ENCODE results near the gene VEPH1.
"Not testable (repeated sequence)": the region's sequence is repeated elsewhere in the genome, so short reads cannot be mapped to it uniquely, and the experiment has no call there.

The VEPH1 gene

GRCh38 chr3:157355276-157355675 lies 147.9 kb downstream of the VEPH1 start:
- peaks cover 9% of the 10 kb centered on the region for H3K4me1 Mint-ChIP-seq
- no peaks in the 10 kb centered on the region for H3K27me3 Mint-ChIP-seq (ENCODE audit: low read depth)
- H3K27ac Mint-ChIP-seq: no peak overlapping the region
- no peaks in the 10 kb centered on the region for H3K36me3 Mint-ChIP-seq (ENCODE audit: low read depth)
- H3K9me3 Mint-ChIP-seq: peaks cover 3% of the 10 kb centered on the region
- TF ChIP-seq CTCF (IDR thresholded peaks at IDR 0.05; ENCODE audit: unreplicated experiment in 3 of 3): no peak
- H3K4me3 Mint-ChIP-seq: no peak overlapping the region

- H3K9me3 Mint-ChIP-seq: peaks cover 3% of the 10 kb centered on the region
- no peak overlapping the region for H3K27ac Mint-ChIP-seq
- no peaks in the 10 kb centered on the region for H3K27me3 Mint-ChIP-seq (ENCODE audit: low read depth)
- H3K4me1 Mint-ChIP-seq: peaks cover 5% of the 10 kb centered on the region
- no peaks in the 10 kb centered on the region for H3K36me3 Mint-ChIP-seq (ENCODE audit: low read depth)
- no peak overlapping the region for H3K4me3 Mint-ChIP-seq
- peak in 1 of 3 experiments; percentile 13 for TF ChIP-seq CTCF (IDR thresholded peaks at IDR 0.05; ENCODE audit: unreplicated experiment in 3 of 3)
Measured at GRCh38 chr3:157354722-157355121, 148.5 kb downstream of the VEPH1 start.

- Mint-ChIP-seq H3K4me3 (no peak overlapping the region), H3K27ac (no peak overlapping the region), H3K27me3 (ENCODE audit: low read depth) (no peaks in the 10 kb centered on the region), H3K4me1 (peaks cover 5% of the 10 kb centered on the region), H3K36me3 (ENCODE audit: low read depth) (no peaks in the 10 kb centered on the region), H3K9me3 (peaks cover 7% of the 10 kb centered on the region)
- no peak for TF ChIP-seq CTCF (IDR thresholded peaks at IDR 0.05; ENCODE audit: unreplicated experiment in 3 of 3)
Measured at GRCh38 chr3:157354254-157354653, 149.0 kb downstream of the VEPH1 start.

GRCh38 chr3:157353652-157354051 lies 149.6 kb downstream of the VEPH1 start:
- TF ChIP-seq CTCF (IDR thresholded peaks at IDR 0.05; ENCODE audit: unreplicated experiment in 3 of 3): no peak
- Mint-ChIP-seq H3K4me3 (no peak overlapping the region), H3K27ac (no peak overlapping the region), H3K4me1 (peaks cover 5% of the 10 kb centered on the region), H3K9me3 (peaks cover 12% of the 10 kb centered on the region), H3K27me3 (ENCODE audit: low read depth) (no peaks in the 10 kb centered on the region), H3K36me3 (ENCODE audit: low read depth) (no peaks in the 10 kb centered on the region)

- peak in 1 of 3 experiments; percentile 22 for TF ChIP-seq CTCF (IDR thresholded peaks at IDR 0.05; ENCODE audit: unreplicated experiment in 3 of 3)
- no peaks in the 10 kb centered on the region for H3K27me3 Mint-ChIP-seq (ENCODE audit: low read depth)
- no peaks in the 10 kb centered on the region for H3K36me3 Mint-ChIP-seq (ENCODE audit: low read depth)
- H3K27ac Mint-ChIP-seq: no peak overlapping the region
- no peak overlapping the region for H3K4me3 Mint-ChIP-seq
- no peaks in the 10 kb centered on the region for H3K4me1 Mint-ChIP-seq
- H3K9me3 Mint-ChIP-seq: peaks cover 13% of the 10 kb centered on the region
Measured at GRCh38 chr3:157351981-157352380, 151.2 kb downstream of the VEPH1 start.

GRCh38 chr3:157350651-157351050 lies 152.6 kb downstream of the VEPH1 start:
- H3K36me3 Mint-ChIP-seq (ENCODE audit: low read depth); H3K4me3 Mint-ChIP-seq; H3K27me3 Mint-ChIP-seq (ENCODE audit: low read depth); H3K4me1 Mint-ChIP-seq; H3K27ac Mint-ChIP-seq: not testable (repeated sequence)
- peaks cover 13% of the 10 kb centered on the region for H3K9me3 Mint-ChIP-seq

GRCh38 chr3:157348304-157349075 lies 154.7 kb downstream of the VEPH1 start:
- not testable (repeated sequence) for H3K4me1 Mint-ChIP-seq; H3K36me3 Mint-ChIP-seq (ENCODE audit: low read depth); H3K27ac Mint-ChIP-seq

More at GRCh38 chr3:157348304-157349075, 154.7 kb downstream of the VEPH1 start:
- H3K27me3 Mint-ChIP-seq (ENCODE audit: low read depth); H3K4me3 Mint-ChIP-seq: not testable (repeated sequence)
- peaks cover 15% of the 10 kb centered on the region for H3K9me3 Mint-ChIP-seq

Data from nephron (organoid).